GM21381 (cell line): ENCODE results near the gene KIF21B.
"Not testable (repeated sequence)": the region's sequence is repeated elsewhere in the genome, so short reads cannot be mapped to it uniquely, and the experiment has no call there.

Source experiments
- ATAC-seq: cut with Tn5 transposase; IDR thresholded peaks from one replicate; pipeline ENCODE4 v1.9.1; 2021; ENCODE audit warnings: mild to moderate bottlenecking, moderate library complexity; ENCODE audit not compliant: unreplicated experiment

KIF21B gene

DNA sequence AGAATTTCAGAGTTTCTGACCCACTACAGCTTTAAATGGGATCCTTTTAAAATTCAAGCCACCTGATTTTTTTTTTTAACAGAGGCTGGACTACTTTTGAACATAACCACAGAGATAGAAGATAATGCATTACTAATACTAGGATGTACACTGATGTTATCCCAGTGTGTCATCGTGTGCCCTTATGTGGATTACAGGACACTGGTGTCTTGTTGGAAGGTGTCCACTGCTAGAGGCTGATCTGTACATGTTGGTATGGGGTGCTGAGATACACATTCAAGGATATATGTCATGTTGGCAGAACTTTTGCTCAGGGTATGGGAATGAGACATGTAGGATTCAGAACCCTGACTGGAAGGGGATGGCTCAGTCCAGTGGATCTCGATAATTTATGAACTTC is 72.5 kb downstream of the KIF21B start:
- ATAC-seq, result no peak

DNA sequence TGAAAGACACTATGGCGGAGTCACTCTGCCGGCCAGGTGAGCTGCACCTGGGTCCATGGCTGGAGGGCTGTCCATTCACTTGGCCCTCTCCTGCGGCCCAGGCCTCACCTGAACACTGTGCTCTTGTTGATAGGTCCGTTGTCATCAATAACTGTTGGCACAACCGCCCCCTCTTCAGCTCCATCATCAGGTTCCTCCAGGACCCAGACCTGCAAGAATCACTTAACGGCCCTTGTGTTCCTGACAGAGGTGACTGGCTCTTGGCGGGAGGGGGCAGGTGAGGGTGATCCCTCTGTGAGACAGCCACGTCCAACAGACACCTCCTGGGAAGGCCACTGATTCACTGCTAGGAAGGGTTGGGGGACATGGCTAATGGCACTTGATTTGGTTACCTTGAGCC is 73.9 kb downstream of the KIF21B start:
- ATAC-seq, result no peak

DNA sequence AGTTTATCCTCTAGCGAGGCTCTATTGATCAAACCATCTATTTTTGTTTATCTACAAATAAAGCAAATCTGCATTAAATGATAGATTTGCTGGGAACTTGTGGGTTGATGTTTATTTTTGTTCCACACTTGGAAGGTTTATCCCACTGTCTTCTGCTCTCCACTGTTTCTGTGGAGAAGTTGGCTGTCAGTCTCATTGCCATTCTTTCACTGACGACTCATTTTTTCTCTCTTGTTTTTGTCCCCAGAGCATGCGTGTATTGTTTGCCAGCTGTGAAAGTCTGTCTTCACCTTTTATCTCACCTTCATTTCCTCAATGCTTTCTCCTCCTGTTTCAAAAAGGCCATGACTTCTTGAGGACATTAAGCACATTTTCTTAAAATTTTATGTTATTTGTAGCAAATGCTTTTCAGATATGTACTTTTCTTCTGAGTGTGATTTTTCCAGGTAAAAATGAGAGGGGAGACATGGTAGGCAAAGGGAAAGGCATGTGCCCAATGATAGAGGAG is 76.4 kb downstream of the KIF21B start:
- no peak for ATAC-seq

DNA sequence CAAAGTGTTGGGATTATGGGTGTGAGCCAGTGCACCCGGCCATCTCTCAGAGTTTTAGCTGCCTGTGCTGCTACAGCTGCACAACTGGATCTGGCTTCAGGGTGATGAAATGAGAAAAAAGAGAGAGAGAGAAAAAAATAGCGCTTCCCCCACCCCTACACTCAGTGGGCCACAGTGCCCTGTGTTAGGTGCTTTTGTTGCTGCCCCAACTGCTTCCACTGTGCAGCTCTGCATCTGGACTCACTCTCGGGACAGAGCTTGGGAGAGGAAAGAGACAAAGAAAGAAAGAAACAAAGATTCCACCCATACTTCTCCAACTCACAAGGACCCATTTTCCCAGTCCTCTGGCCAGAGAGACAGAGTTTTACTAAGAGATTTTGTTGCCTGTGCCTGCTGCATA is 78.4 kb downstream of the KIF21B start:
- no peak for ATAC-seq

DNA sequence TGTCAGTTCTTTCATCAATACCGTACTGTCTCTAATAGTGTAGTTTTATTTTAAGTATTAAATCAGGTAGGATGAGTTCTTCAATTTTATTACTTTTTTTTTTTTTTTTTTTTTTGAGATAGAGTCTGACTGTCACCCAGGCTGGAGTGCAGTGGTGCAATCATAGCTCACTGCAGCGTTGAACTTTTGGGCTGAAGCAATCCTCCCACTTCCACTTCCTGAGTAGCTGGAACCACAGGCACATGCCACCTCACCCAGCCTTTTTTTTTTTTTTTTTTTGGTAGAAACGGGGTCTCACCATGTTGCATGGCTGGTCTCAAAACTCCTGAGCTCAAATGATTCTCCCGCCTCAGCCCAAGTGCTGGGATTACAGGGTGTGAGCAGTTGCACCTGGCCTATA is 84.6 kb downstream of the KIF21B start:
- no peak for ATAC-seq

DNA sequence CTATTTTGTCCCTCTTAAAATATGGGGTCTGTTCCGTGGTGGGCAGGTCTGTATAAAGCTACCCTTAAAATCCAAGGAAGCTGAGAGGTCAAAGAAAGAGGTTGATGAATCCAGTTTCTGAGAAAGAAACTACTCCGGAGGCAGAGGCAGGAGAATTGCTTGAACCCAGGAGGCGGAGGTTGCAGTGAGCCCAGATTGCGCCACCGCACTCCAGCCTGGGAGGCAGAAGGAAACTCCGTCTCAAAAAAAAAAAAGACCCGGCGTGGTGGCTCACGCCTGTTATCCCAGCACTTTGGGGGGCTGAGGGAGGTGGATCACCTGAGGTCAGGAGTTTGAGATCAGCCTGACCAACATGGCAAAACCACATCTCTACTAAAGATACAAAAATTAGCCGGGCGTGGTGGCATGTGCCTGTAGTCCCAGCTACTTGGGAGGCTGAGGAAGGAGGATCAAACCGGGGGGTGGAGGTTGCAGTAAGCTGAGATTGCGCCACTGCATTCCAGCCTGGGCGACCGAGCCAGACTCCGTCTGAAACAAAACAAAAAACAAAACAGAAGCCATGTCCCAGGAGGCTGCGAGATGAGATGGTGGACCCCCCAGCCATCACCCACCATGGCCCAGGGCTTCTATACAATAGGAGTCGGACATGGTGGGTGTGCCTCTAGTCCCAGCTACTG is 88.1 kb downstream of the KIF21B start:
- ATAC-seq, result not testable (repeated sequence)

DNA sequence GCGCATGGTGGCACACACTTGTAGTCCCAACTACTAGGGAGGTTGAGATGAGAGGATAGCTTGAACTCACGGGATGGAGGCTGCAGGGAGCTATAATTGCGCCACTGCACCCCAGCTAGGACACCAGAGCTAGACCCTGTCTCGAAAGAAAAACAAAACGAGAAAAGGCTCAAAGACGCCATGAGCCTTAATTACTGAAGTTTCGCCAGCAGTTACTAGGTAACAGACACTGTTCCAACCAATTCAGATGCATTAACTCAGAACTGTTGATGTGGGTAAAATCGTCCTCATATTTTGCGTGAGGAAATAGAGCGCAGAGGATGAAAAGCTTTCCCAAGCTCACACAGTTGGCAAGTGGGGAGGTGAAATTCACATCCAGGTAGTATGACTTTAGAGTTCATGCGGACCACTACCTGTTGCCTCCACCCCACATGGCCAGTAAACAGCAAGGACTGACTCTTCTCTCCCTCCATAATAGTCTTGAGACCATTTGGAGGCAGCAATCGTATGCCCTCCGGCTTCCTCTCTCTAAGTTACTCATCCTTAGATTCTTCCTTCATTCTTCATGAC is 88.8 kb downstream of the KIF21B start:
- ATAC-seq, result no peak

DNA sequence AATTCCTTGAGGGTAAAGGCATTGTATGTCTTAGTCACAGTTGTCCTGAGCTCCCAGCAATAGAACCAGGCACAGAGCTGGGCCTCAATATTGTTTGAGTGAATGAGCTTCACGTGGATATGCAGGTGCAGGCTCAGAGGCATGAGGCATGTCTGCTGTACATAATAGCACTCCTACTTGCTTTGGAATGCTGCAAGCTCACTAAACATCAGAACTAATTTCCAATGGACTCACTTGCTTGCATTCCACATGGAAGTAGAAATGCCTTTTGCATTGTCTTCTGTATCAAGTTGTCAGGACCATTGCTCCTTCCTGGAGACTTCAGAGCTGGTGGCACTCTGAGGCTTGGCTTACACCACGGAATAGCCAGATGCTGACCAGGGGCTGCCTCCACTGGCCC is 91.7 kb downstream of the KIF21B start:
- no peak for ATAC-seq

DNA sequence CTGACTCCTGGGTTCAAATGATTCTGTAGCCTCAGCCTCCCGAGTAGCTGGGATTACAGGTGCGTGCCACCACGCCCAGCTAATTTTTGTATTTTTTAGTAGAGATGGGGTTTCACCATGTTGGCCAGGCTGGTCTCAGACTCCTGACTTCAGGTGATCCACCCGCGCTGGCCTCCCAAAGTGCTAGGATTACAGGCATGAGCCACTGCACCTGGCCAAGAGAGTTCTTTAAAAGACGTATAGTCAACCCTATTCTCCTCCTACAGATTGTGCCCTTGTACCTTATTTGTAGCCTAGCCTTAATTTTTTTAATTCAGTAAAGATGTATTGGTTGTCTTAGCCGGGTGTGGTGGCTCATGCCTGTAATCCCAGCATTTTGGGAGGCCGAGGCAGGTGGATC is 93.2 kb downstream of the KIF21B start:
- ATAC-seq, result not testable (repeated sequence)

DNA sequence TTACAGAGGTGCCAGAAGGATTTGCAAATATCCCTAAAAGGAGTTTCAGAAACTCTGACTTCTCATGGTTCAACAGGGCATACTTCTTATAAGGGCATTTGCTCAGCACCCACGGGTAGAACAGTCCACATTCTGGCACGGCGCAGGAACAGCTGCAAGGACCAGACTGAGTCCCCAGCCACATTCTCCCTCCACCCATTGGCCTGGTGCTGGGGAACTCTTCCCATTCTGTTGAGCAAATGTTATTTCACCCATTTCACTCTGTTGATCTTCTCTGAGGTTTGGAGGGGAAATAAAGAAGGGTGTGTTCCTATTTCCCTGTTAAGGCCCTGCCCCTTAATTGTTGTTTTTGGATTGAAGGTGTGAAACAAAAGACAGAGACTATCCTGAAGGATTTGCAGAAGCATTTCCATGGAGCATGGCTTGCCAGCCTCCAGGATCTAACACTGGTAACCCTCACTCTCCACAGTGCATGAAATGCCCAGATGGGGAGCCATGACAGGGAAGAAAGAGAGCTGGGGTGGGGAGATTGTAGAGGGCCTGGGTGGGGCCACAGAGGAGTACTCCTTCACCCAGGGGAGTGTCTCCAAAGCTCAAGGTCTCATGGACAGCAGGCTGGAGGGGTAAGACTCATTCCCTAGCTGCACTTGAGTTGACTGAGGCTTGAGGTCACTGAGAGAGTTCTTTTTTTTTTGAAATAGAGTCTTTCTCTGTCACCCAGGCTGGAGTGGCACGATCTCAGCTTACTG is 93.8 kb downstream of the KIF21B start:
- no peak for ATAC-seq

DNA sequence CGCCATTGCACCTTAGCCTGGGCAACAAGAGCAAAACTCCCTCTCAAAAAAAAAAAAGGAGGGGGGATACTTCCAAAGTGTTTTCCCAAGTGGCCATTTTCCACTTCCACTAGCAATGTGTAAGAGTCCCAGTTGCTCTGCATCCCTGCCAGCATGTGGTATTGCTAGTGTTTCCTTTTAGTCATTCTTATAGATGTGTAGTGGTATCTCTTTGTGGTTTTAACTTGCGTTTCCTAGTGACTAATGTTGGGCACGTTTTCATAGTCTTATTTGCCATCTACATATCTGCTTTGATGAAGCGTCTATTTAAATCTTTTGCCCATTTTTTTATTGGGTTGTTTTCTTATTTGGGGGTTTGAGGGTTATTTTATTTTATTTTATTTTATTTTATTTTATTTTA is 97.7 kb downstream of the KIF21B start:
- ATAC-seq, result no peak

DNA sequence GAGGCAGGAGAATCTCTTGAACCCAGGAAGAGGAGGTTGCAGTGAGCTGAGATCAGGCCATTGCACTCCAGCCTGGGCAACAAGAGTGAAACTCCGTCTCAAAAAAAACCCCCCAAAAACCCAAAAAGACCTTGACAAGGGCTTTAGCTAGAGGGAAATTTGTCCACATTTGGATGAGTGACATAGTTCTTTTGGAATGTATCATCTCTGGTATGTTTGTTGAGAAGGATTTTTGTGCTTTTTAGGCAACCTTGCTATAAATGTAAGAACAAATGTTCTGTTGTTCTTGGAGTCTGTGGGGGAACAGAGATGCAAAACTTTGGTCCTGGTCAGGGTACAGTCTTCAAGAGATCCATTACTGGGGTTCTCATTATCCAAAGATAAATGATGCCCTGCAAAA is 99.9 kb downstream of the KIF21B start:
- ATAC-seq, result no peak

DNA sequence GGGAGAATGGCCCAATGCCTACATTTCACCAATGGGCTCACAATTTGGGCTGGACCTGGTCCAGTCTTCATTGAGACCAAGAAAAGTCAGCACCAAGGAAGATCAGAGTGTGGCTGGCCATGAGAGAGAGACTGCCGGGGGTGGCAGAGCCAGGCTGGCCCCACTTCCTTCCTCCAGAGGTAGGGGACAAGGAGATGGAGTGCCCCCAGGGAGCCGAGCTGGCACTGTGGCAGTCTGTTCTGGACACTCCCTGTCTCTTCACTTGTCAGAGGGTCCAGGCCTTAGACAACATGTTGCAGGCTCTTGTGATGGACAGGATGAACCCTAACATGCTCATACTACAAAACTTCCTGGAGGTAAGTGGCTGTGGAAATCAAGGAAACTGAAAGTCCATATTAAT is 101.1 kb downstream of the KIF21B start:
- ATAC-seq, result no peak

DNA sequence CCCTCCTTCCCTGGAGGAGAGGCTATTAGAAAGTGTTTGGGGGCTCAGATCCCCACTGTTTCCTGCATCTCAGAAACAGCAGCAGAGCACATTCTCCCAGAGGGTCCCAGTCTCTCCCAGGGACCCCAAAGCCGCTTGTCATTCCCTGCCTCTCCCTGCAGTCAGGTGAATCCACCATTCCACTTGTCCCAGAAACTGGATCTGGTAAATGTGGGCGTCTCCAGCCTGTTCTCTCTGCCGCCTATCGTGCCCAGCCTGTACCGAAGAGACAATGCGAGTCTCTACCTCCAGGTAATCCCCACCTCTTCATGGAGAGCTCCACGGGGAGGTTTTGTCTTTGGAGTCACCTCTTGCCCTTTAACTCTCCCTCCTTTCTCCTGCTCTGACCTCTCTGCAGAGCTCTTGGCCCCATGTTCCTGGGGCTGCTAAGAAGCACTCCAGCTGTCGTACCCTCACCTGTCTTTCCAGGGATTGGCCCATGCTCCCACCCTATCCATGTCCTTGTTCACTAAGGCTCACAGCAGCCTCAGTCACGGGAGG is 101.9 kb downstream of the KIF21B start:
- no peak for ATAC-seq
